GM10266 (cell line): ENCODE results near the gene FARP1.

Experiments used
- DNase-seq: peaks from one replicate; pipeline ENCODE4 v3.0.0; 2012; ENCODE audit errors: extremely low spot score
- TF ChIP-seq, protein P1 (sequence below): IDR thresholded peaks from 2 replicates; pipeline ENCODE4 v1.5.1; 2012; ENCODE audit warnings: mild to moderate bottlenecking, low read depth; ENCODE audit not compliant: control insufficient read depth, insufficient read depth; ENCODE audit errors: missing control alignments

Gene FARP1

DNA sequence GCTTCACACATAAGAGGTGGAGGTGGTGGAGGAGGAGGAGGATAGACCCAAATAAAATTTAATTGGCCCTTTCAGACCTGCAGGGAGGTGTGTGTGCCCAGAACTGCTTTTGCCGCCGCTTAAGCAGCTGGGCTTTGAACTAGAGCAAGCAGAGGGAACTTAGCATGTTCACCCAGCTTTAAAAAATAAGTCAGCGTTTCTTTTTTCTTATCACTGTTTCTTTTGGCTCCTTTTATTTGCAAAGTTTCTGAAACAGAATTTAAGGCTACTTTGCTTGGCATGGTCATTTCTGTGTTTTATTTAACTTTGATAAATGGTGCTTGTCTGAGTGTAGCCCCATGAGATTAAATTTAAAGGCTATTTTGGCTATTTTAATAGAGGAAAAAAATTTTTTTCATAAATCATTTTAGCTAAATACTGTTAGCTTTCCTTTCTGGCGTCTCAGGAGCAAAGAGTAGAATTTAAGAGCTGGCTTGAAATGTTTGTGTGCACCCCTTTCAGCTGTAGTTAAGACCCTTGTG is 77.4 kb downstream of the FARP1 start:
- TF ChIP-seq, protein P1, sequence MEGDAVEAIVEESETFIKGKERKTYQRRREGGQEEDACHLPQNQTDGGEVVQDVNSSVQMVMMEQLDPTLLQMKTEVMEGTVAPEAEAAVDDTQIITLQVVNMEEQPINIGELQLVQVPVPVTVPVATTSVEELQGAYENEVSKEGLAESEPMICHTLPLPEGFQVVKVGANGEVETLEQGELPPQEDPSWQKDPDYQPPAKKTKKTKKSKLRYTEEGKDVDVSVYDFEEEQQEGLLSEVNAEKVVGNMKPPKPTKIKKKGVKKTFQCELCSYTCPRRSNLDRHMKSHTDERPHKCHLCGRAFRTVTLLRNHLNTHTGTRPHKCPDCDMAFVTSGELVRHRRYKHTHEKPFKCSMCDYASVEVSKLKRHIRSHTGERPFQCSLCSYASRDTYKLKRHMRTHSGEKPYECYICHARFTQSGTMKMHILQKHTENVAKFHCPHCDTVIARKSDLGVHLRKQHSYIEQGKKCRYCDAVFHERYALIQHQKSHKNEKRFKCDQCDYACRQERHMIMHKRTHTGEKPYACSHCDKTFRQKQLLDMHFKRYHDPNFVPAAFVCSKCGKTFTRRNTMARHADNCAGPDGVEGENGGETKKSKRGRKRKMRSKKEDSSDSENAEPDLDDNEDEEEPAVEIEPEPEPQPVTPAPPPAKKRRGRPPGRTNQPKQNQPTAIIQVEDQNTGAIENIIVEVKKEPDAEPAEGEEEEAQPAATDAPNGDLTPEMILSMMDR = no peak
- no peak for DNase-seq

DNA sequence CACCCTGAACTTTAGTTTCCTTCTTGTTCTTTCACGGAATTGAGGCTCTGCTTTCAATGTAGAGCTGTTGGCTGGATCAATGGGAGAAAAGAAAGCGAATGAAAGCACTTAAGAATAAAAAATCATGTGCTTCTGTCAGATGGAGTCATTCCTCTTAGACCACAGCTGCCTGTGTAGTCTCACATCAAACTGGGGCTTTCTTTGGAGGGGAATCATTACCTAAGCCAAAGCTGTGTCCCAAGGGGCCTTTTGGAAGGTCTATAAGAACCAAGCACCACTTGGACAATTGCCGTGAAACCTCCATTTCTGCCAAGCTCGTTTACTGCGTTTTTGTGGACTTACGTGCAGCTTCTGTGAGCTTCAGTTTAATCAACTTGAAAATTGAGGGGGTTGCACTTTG is 78.3 kb downstream of the FARP1 start:
- DNase-seq = no peak

DNA sequence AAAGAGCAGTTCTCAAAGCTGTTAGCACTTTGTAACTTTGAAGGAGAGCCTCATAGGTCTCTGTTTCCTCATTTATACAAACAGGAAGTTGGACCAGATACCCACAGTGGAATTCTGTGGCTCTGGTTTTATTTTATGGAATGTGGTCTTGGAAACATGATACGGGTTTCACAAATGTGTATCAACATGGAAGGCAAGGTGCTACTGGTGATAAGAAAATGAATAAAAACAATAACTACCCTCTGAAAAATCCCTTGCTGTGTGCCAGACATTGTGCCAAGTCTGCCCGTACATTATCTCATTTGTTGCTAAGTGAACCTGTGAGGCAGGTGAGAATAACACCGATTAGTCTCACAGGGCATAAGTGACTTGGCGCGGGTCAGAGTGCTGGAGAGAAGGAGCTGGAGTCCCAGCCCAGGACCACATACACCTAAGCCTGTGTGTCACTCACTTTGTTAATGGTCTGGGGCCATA is 79.2 kb downstream of the FARP1 start:
- DNase-seq = no peak
- TF ChIP-seq, protein P1 = no peak

More for the DNA sequence above, 78.3 kb downstream of the FARP1 start:
- TF ChIP-seq, protein P1 = no peak

DNA sequence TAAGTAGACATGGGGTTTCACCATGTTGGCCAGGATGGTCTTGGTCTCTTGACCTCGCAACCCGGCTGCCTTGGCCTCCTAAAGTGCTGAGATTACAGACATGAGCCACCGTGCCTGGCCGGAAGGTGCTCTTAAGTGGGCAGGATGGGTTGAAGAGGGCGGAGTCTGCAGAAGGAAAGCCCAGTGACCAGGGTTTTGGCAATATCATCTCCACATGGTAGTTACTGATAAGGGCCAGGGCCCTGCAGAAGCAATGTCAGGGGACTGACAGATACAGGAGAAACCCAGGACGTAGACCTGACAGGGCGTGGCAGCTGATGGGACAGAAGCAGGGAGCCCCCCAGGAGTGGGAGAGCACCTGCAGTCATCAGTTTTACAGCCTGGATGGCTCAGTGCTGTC is 79.9 kb downstream of the FARP1 start:
- no peak for DNase-seq
- TF ChIP-seq, protein P1 = no peak

DNA sequence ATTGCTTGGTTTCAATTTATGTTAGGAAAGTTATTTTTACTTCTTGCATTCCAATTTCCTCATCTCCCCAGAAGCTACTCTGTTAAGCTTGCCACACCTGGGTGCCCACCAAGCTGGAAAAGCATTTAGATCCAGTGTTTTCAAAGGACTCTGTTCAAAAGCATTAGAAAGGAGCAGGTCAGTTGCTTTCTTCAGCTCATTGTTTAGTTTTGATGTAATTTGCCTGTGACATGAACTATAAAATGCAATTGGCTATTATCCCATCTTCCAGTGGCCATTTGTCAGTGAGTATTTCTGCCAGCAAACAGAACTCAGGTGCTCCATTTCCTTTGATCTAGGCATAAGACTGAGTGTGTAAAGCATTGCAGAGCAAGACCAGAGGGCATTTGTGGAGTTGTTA is 80.8 kb downstream of the FARP1 start:
- TF ChIP-seq, protein P1 = no peak
- DNase-seq = no peak

DNA sequence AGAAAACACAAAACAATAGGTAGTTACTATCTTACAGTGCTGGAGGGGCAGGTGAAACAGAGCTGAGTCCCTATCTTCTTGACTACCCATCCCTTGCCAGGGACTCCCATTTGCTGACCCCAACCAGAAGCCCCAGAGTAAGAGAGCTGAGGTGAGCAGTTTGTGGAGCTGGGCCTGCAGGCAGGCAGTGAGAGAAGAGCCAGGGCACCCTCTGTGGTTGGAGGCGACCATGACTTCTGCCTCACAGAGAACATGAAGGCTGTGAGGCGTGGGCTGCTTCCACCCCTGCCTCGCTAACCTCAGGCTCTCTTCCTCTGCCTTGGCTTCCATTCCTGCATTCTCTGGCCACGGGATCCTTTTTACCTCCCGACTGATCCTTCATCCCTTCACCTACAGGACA is 81.7 kb downstream of the FARP1 start:
- no peak for DNase-seq
- TF ChIP-seq, protein P1 = no peak

DNA sequence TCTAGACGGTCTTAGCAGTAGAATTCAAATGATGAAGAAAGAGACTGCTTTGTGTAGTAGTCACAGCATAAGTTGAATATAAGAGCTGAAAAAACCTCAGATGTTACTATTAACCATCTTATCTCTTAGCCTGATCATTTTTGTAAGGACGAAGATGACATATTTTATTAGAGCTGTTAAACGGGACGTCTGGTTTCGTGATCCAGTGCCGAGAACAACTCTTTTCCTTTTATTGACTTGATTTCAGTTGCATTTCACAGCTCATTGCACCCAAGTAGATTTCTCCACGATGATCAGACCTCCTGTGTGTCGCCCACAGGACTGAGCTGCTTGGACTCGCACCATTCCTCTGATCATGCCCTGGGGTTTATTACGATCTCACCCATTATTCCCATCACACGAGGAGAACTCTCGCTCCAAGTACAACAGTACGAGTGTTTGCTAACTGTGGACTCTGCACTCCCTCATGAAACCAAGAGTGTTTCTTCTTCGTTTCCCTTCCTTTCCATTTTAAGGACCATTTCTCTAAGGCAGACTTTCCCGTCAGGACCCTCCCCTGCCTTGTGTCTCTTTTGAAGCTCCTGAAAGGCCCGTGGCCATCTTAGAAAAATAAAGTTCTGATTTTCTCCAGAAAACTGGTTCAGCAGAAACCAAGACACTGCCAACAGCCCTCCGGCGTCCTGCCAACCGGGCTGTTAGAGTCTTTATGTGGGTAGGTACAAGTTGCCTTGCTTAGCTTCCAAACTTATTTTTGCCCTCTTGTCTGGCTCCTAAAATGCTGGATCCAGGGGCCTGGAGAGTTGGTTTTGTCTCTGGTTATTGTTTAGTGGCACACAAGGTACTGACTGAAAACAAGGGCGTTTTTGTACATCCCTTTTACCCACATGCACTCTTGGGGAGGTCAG is 82.4 kb downstream of the FARP1 start:
- TF ChIP-seq, protein P1 = no peak
- no peak for DNase-seq
